CD14-positive monocyte (primary cell): ENCODE data around the gene BOD1L2. TPM values are rescaled to one million over a fixed set of nuclear protein-coding genes. Genes with fewer than 3 reads are reported as not detected.

ENCODE experiments used
- DNase-seq, 3 donors: peaks; one replicate each; pipeline ENCODE4 v3.0.0-alpha.2; 2011 to 2022
- H2AFZ ChIP-seq: 2 replicates; pipeline ENCODE4 v1.6.0; 2012; ENCODE audit warnings: mild to moderate bottlenecking, low read depth, low read length, inconsistent platforms; ENCODE audit not compliant: insufficient read depth, poor library complexity, severe bottlenecking
- H3K27ac ChIP-seq, 2 donors: 1 replicate in 1 of 2; 2 replicates in 1 of 2; pipeline ENCODE4 v1.5.1; 2012 to 2013; ENCODE audit warnings: low read length in 2 of 2, control low read depth in 1 of 2, inconsistent platforms in 1 of 2, low read depth in 1 of 2, mild to moderate bottlenecking in 1 of 2
- H3K27me3 ChIP-seq, 2 donors: one replicate each; pipeline versions ENCODE4 v1.6.0 to v1.6.1; 2011 to 2013; ENCODE audit warnings: low read length in 2 of 2; ENCODE audit not compliant: control insufficient read depth in 2 of 2, insufficient read depth in 2 of 2
- H3K36me3 ChIP-seq, 2 donors: replicated peaks in 1 of 2; 1 replicate in 1 of 2; 2 replicates in 1 of 2; pipeline versions ENCODE4 v1.5.1 to v1.6.1; 2012 to 2013; ENCODE audit warnings: low read length in 2 of 2, control low read depth in 1 of 2, inconsistent platforms in 1 of 2, mild to moderate bottlenecking in 1 of 2; ENCODE audit not compliant: insufficient read depth in 2 of 2, control insufficient read depth in 1 of 2
- H3K4me1 ChIP-seq, 2 donors: 1 replicate in 1 of 2; 2 replicates in 1 of 2; pipeline versions ENCODE4 v1.5.1 to v1.6.1; 2012 to 2013; ENCODE audit warnings: low read length in 2 of 2, control low read depth in 1 of 2, inconsistent platforms in 1 of 2, mild to moderate bottlenecking in 1 of 2, moderate library complexity in 1 of 2; ENCODE audit not compliant: insufficient read depth in 2 of 2, control insufficient read depth in 1 of 2
- H3K4me2 ChIP-seq: replicated peaks from 2 replicates; pipeline ENCODE3; 2012; ENCODE audit warnings: low read length, moderate library complexity, mild to moderate bottlenecking; ENCODE audit not compliant: poor library complexity, severe bottlenecking; ENCODE audit errors: extremely low read depth
- H3K4me3 ChIP-seq, 3 experiments: fragments of 200-600 bp in 1 of 3; sonication (generic) in 1 of 3; replicated peaks in 1 of 3; 1 replicate in 2 of 3; 2 replicates in 1 of 3; pipeline ENCODE4 v1.5.1; 2011 to 2013; ENCODE audit warnings: low read length in 3 of 3, mild to moderate bottlenecking in 3 of 3, control low read depth in 2 of 3, low read depth in 2 of 3, inconsistent platforms in 1 of 3, moderate library complexity in 1 of 3
- H3K79me2 ChIP-seq: 2 replicates; pipeline ENCODE4 v1.6.0; 2012; ENCODE audit warnings: mild to moderate bottlenecking, control low read depth, inconsistent platforms, low read length, moderate library complexity; ENCODE audit not compliant: insufficient read depth
- H3K9ac ChIP-seq: 2 replicates; pipeline ENCODE4 v1.6.0; 2017; ENCODE audit warnings: low read length, mild to moderate bottlenecking; ENCODE audit not compliant: insufficient read depth, poor library complexity, severe bottlenecking
- H3K9me3 ChIP-seq, 2 donors: replicated peaks in 1 of 2; 1 replicate in 1 of 2; 2 replicates in 1 of 2; pipeline versions ENCODE4 v1.5.1 to v1.6.1; 2012 to 2013; ENCODE audit warnings: low read length in 2 of 2, control low read depth in 1 of 2; ENCODE audit not compliant: control insufficient read depth in 1 of 2, insufficient read depth in 1 of 2
- H4K20me1 ChIP-seq: 2 replicates; pipeline ENCODE4 v1.6.0; 2012; ENCODE audit warnings: mild to moderate bottlenecking, low read length, control low read depth, moderate library complexity; ENCODE audit not compliant: insufficient read depth
- H3K27ac Mint-ChIP-seq, 7 donors: one replicate each; pipeline ENCODE4 v1.8.0; 2020; ENCODE audit warnings: mild to moderate bottlenecking in 7 of 7, mixed read lengths in 7 of 7, moderate library complexity in 6 of 7, inconsistent platforms in 2 of 7
- H3K27me3 Mint-ChIP-seq, 3 donors: one replicate each; pipeline ENCODE4 v1.8.0; 2021 to 2022; ENCODE audit warnings: low read depth in 3 of 3, mild to moderate bottlenecking in 3 of 3, mixed read lengths in 3 of 3, moderate library complexity in 3 of 3, inconsistent platforms in 1 of 3
- H3K36me3 Mint-ChIP-seq, 2 donors: one replicate each; pipeline ENCODE4 v1.8.0; 2020; ENCODE audit warnings: mixed read lengths in 2 of 2, inconsistent platforms in 1 of 2, mild to moderate bottlenecking in 1 of 2
- H3K4me1 Mint-ChIP-seq: one replicate; pipeline ENCODE4 v1.8.0; 2020; ENCODE audit warnings: mild to moderate bottlenecking, mixed read lengths
- H3K4me3 Mint-ChIP-seq, 2 donors: one replicate each; pipeline ENCODE4 v1.8.0; 2020; ENCODE audit warnings: mild to moderate bottlenecking in 2 of 2, mixed read lengths in 2 of 2, moderate library complexity in 1 of 2
- H3K9me3 Mint-ChIP-seq, 7 donors: one replicate each; pipeline ENCODE4 v1.8.0; 2020 to 2022; ENCODE audit warnings: mixed read lengths in 7 of 7, mild to moderate bottlenecking in 6 of 7, moderate library complexity in 6 of 7, inconsistent platforms in 2 of 7
- WGBS: methylation state at CpG from one replicate; pipeline ENCODE4 v1.1.5; 2013; ENCODE audit warnings: missing lambda C conversion rate; ENCODE audit not compliant: insufficient coverage; 5-methylcytosine and 5-hydroxymethylcytosine counted together
- intact Hi-C, 2 donors: fragments of 100-400 bp; cut with micrococcal nuclease; formaldehyde crosslinking; loops; one replicate each; pipeline versions ENCODE4 v1.15.0 to v1.15.1; 2023
- polyA plus RNA-seq, 3 donors: library from polyadenylated mRNA; depleted of rRNA in 1 of 3; unstranded in 2 of 3; stranded (reverse) in 1 of 3; fragments of 300-500 nt in 2 of 3; fragments of >200 nt in 1 of 3; fragmentation: Illumina TruSeq in 2 of 3; gene quantifications; 1 replicate in 2 of 3; 2 replicates in 1 of 3; pipeline ENCODE4 v1.2.3, GENCODE V29; 2012 to 2021
- TF ChIP-seq, protein P1 (sequence below): fragments of 200-600 bp; IDR thresholded peaks from one replicate; pipeline ENCODE4 v1.8.0; 2022; ENCODE audit warnings: antibody characterized with exemption, mild to moderate bottlenecking

BOD1L2 gene
- polyA plus RNA-seq, 3 donors: not detected

DNA sequence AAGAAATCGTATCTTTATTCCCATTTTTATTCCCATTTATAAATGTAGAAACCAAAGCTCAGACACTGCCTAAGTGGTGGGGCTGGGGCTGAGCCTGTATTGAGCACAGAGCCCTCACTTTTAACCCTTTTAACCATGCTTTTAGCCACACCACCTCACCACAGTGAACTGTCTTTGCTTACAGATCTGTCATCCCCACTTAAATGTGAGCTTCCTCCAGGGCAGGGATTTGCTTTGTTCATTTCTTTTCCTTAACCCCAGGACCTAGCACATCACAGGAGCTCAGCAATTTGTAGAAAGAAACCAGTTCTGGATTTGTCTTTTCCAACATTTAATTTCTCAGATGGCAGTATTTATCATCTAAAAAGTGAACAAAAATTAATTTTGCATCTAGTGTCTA lies 2.2 kb downstream of the BOD1L2 start:
- no peak overlapping the region for H3K4me2 ChIP-seq
- peaks cover 22 to 24% of the 10 kb centered on the region in 2 donors for H3K4me1 ChIP-seq
- Mint-ChIP-seq H3K9me3 (peaks cover 2 to 12% (median 6%) of the 10 kb centered on the region in 7 donors), H3K27me3 (peaks cover 37 to 60% (median 45%) of the 10 kb centered on the region in 3 donors), H3K36me3 (no peaks in the 10 kb centered on the region), H3K27ac (no peak overlapping the region), H3K4me1 (peaks cover 18% of the 10 kb centered on the region), H3K4me3 (peak overlapping the region in 1 of 2 donors; percentile 14)
- H3K9ac ChIP-seq: no peak overlapping the region
- no peak overlapping the region for H3K4me3 ChIP-seq
- H3K27me3 ChIP-seq: peaks cover 9 to 45% of the 10 kb centered on the region in 2 donors
- no peaks in the 10 kb centered on the region for H3K36me3 ChIP-seq
- H3K27ac ChIP-seq: no peak overlapping the region
- DNase-seq: no peak
- WGBS: no CpG with 5 or more reads among the region's 1 CpG
- peaks cover 0 to 2% of the 10 kb centered on the region in 2 donors for H3K9me3 ChIP-seq
- no peaks in the 10 kb centered on the region for H4K20me1 ChIP-seq
- H3K79me2 ChIP-seq: no peaks in the 10 kb centered on the region
- TF ChIP-seq, protein P1, sequence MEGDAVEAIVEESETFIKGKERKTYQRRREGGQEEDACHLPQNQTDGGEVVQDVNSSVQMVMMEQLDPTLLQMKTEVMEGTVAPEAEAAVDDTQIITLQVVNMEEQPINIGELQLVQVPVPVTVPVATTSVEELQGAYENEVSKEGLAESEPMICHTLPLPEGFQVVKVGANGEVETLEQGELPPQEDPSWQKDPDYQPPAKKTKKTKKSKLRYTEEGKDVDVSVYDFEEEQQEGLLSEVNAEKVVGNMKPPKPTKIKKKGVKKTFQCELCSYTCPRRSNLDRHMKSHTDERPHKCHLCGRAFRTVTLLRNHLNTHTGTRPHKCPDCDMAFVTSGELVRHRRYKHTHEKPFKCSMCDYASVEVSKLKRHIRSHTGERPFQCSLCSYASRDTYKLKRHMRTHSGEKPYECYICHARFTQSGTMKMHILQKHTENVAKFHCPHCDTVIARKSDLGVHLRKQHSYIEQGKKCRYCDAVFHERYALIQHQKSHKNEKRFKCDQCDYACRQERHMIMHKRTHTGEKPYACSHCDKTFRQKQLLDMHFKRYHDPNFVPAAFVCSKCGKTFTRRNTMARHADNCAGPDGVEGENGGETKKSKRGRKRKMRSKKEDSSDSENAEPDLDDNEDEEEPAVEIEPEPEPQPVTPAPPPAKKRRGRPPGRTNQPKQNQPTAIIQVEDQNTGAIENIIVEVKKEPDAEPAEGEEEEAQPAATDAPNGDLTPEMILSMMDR: no peak
- H2AFZ ChIP-seq: no peak overlapping the region
- intact Hi-C loops: no loop called here

DNA sequence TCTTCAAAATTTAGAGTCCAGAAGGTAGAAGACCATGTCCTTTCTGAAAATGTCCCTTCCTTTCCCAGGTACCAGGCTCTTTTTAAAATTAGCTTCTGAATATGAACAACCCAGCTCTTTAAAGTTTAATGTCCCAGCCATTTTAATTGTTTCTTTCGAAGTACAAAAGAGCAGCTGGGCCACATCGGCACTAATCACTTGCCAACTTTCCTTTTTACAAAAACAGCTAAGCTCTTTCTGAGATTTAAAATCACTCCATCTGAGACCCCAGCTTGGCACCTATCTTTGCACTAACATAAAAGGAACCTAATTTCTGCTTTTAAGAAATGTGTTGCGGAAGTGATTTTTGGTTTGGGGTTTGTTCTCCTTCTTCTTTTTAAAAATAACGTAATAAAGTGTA lies 2.6 kb downstream of the BOD1L2 start:
- TF ChIP-seq, protein P1: no peak
- peaks cover 9 to 45% of the 10 kb centered on the region in 2 donors for H3K27me3 ChIP-seq
- DNase-seq: peak in 1 of 3 donors; percentile 2
- intact Hi-C loops: no loop called here
- peak overlapping the region; percentile 30 for H3K4me2 ChIP-seq
- peaks cover 36 to 59% (median 45%) of the 10 kb centered on the region in 3 donors for H3K27me3 Mint-ChIP-seq
- H3K27ac Mint-ChIP-seq: no peak overlapping the region
- H3K4me3 Mint-ChIP-seq: peak overlapping the region in 1 of 2 donors; percentile 28
- WGBS: 0% methylated on average over 1 of the region's 4 CpGs
- H3K27ac ChIP-seq: no peak overlapping the region
- peaks cover 0 to 2% of the 10 kb centered on the region in 2 donors for H3K9me3 ChIP-seq
- H3K9me3 Mint-ChIP-seq: peaks cover 2 to 12% (median 6%) of the 10 kb centered on the region in 7 donors
- no peaks in the 10 kb centered on the region for H4K20me1 ChIP-seq
- H3K4me1 ChIP-seq: peaks cover 22 to 24% of the 10 kb centered on the region in 2 donors
- H3K9ac ChIP-seq: no peak overlapping the region
- H3K4me3 ChIP-seq: peak overlapping the region in 1 of 3 experiments; percentile 12
- H3K36me3 ChIP-seq: no peaks in the 10 kb centered on the region
- H2AFZ ChIP-seq: no peak overlapping the region
- H3K79me2 ChIP-seq: no peaks in the 10 kb centered on the region
- peaks cover 18% of the 10 kb centered on the region for H3K4me1 Mint-ChIP-seq
- no peaks in the 10 kb centered on the region for H3K36me3 Mint-ChIP-seq
